HEK293 (cell line): ENCODE measurements around the gene KANSL3.

Source experiments
- CTCF ChIA-PET: fragments of 350-600 bp; formaldehyde crosslinking; extraction: SDS; loops from one replicate; lab custom pipeline; 2021; ENCODE audit warnings: antibody characterized with exemption; lab: Yijun Ruan, JAX
- POLR2A ChIA-PET: fragments of 300-600 bp; formaldehyde crosslinking; extraction: SDS; loops from one replicate; lab custom pipeline; 2020; ENCODE audit warnings: antibody characterized with exemption, inconsistent platforms; lab: Yijun Ruan, JAX
- H3K27ac ChIP-seq: fragments of 200-500 bp; sonication (Bioruptor generic); 2 replicates; pipeline ENCODE4 v1.5.1; 2014; ENCODE audit warnings: low read depth, low read length, control low read depth, inconsistent platforms; ENCODE audit errors: extremely low read depth
- H3K36me3 ChIP-seq, 2 experiments: fragments of 200-500 bp in 1 of 2; sonication (Bioruptor generic) in 1 of 2; 1 replicate in 1 of 2; 2 replicates in 1 of 2; pipeline ENCODE4 v1.5.1; 2014 to 2017; ENCODE audit warnings: inconsistent platforms in 2 of 2, low read length in 2 of 2; ENCODE audit not compliant: control insufficient read depth in 2 of 2, insufficient read depth in 1 of 2
- H3K4me1 ChIP-seq: fragments of 200-500 bp; sonication (Bioruptor generic); 2 replicates; pipeline ENCODE4 v1.5.1; 2014; ENCODE audit warnings: mild to moderate bottlenecking, low read length, inconsistent platforms; ENCODE audit not compliant: control insufficient read depth, insufficient read depth
- H3K4me3 ChIP-seq: 2 replicates; pipeline ENCODE4 v1.5.1; 2011; ENCODE audit warnings: low read depth, mild to moderate bottlenecking, control low read depth, low read length, moderate library complexity
- H3K9me3 ChIP-seq: fragments of 200-500 bp; sonication (Bioruptor generic); 2 replicates; pipeline ENCODE4 v1.5.1; 2014; ENCODE audit warnings: low read depth, low read length, inconsistent platforms; ENCODE audit not compliant: control insufficient read depth, insufficient read depth
- GLIS2 ChIP-seq: fragments of 450-650 bp; formaldehyde crosslinking; IDR thresholded peaks from 2 replicates; pipeline ENCODE4 v1.5.1; 2016; ENCODE audit warnings: missing biosample characterization, missing genetic modification characterization
- PRDM1 ChIP-seq: fragments of 450-650 bp; formaldehyde crosslinking; IDR thresholded peaks from 2 replicates; pipeline ENCODE4; 2016; ENCODE audit warnings: missing biosample characterization, missing genetic modification characterization
- ZFP41 ChIP-seq: fragments of 450-650 bp; formaldehyde crosslinking; IDR thresholded peaks from 2 replicates; pipeline ENCODE4 v1.5.1; 2016; ENCODE audit warnings: missing biosample characterization, missing genetic modification characterization, borderline replicate concordance
- ZIC2 ChIP-seq: fragments of 450-650 bp; formaldehyde crosslinking; IDR thresholded peaks from 2 replicates; pipeline ENCODE4 v1.5.1; 2016; ENCODE audit warnings: missing biosample characterization, missing genetic modification characterization
- ZNF155 ChIP-seq: fragments of 450-650 bp; formaldehyde crosslinking; IDR thresholded peaks from 2 replicates; pipeline ENCODE4 v1.5.1; 2016; ENCODE audit warnings: missing biosample characterization, missing genetic modification characterization
- ZNF202 ChIP-seq: fragments of 450-650 bp; formaldehyde crosslinking; IDR thresholded peaks from 2 replicates; pipeline ENCODE4 v1.5.1; 2016; ENCODE audit warnings: missing biosample characterization, missing genetic modification characterization, borderline replicate concordance
- ZNF292 ChIP-seq: fragments of 450-650 bp; formaldehyde crosslinking; IDR thresholded peaks from 2 replicates; pipeline ENCODE4 v1.5.1; 2016; ENCODE audit warnings: low read depth, missing biosample characterization, missing genetic modification characterization, borderline replicate concordance
- ZNF302 ChIP-seq: fragments of 450-650 bp; formaldehyde crosslinking; IDR thresholded peaks from 2 replicates; pipeline ENCODE4 v1.5.1; 2016; ENCODE audit warnings: missing biosample characterization, missing genetic modification characterization, low read depth
- ZNF341 ChIP-seq: fragments of 450-650 bp; formaldehyde crosslinking; IDR thresholded peaks from 2 replicates; pipeline ENCODE4; 2016; ENCODE audit warnings: low read depth, missing biosample characterization, missing genetic modification characterization
- ZNF354C ChIP-seq: fragments of 450-650 bp; formaldehyde crosslinking; IDR thresholded peaks from 2 replicates; pipeline ENCODE4 v1.5.1; 2016; ENCODE audit warnings: missing biosample characterization, missing genetic modification characterization, low read depth, borderline replicate concordance
- ZNF621 ChIP-seq: fragments of 450-650 bp; formaldehyde crosslinking; IDR thresholded peaks from 2 replicates; pipeline ENCODE4 v1.5.1; 2017; ENCODE audit warnings: missing biosample characterization, missing genetic modification characterization
- TF ChIP-seq, protein P1 (sequence below): fragments of 450-650 bp; formaldehyde crosslinking; conservative IDR thresholded peaks from 2 replicates; pipeline ENCODE4 v1.5.1; 2016; ENCODE audit warnings: low read depth, missing biosample characterization, missing genetic modification characterization
- TF ChIP-seq, protein P2 (sequence below): fragments of 450-650 bp; formaldehyde crosslinking; IDR thresholded peaks from 2 replicates; pipeline ENCODE4 v1.5.1; 2016; ENCODE audit warnings: missing biosample characterization, missing genetic modification characterization
- TF ChIP-seq, protein P3 (sequence below): sonication (generic); formaldehyde crosslinking; IDR thresholded peaks from 2 replicates; pipeline ENCODE4 v1.8.1; 2022; ENCODE audit warnings: mild to moderate bottlenecking, moderate library complexity, missing genetic modification reagents
- TF ChIP-seq, protein P4 (sequence below): fragments of 450-650 bp; formaldehyde crosslinking; IDR thresholded peaks from 2 replicates; pipeline ENCODE4 v1.5.1; 2017; ENCODE audit warnings: missing biosample characterization, missing genetic modification characterization
- TF ChIP-seq, protein P5 (sequence below): fragments of 450-650 bp; formaldehyde crosslinking; IDR thresholded peaks from 2 replicates; pipeline ENCODE4 v1.5.1; 2017; ENCODE audit warnings: missing biosample characterization, missing genetic modification characterization
- TF ChIP-seq, protein P6 (sequence below): fragments of 450-650 bp; formaldehyde crosslinking; IDR thresholded peaks from 2 replicates; pipeline ENCODE4 v1.5.1; 2016; ENCODE audit warnings: missing biosample characterization, missing genetic modification characterization, low read depth

The KANSL3 gene

DNA sequence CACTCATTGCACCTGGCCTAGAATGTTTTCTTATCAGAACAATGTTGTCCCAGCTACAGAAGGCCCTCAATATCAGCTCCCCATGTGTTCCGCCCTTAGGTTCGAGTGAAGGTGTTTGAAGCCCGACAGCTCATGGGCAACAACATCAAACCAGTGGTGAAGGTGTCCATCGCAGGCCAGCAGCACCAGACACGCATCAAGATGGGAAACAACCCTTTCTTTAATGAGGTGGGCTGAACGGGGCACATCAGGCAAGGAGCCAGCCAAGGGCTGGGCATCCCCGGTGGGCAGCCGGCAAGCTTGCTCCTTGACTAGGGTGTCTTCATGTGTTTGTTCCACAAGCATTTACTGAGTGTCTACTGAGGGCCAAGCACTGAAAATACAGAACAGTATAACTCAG is 13.7 kb upstream of the KANSL3 start (continued):
- TF ChIP-seq, protein P1, sequence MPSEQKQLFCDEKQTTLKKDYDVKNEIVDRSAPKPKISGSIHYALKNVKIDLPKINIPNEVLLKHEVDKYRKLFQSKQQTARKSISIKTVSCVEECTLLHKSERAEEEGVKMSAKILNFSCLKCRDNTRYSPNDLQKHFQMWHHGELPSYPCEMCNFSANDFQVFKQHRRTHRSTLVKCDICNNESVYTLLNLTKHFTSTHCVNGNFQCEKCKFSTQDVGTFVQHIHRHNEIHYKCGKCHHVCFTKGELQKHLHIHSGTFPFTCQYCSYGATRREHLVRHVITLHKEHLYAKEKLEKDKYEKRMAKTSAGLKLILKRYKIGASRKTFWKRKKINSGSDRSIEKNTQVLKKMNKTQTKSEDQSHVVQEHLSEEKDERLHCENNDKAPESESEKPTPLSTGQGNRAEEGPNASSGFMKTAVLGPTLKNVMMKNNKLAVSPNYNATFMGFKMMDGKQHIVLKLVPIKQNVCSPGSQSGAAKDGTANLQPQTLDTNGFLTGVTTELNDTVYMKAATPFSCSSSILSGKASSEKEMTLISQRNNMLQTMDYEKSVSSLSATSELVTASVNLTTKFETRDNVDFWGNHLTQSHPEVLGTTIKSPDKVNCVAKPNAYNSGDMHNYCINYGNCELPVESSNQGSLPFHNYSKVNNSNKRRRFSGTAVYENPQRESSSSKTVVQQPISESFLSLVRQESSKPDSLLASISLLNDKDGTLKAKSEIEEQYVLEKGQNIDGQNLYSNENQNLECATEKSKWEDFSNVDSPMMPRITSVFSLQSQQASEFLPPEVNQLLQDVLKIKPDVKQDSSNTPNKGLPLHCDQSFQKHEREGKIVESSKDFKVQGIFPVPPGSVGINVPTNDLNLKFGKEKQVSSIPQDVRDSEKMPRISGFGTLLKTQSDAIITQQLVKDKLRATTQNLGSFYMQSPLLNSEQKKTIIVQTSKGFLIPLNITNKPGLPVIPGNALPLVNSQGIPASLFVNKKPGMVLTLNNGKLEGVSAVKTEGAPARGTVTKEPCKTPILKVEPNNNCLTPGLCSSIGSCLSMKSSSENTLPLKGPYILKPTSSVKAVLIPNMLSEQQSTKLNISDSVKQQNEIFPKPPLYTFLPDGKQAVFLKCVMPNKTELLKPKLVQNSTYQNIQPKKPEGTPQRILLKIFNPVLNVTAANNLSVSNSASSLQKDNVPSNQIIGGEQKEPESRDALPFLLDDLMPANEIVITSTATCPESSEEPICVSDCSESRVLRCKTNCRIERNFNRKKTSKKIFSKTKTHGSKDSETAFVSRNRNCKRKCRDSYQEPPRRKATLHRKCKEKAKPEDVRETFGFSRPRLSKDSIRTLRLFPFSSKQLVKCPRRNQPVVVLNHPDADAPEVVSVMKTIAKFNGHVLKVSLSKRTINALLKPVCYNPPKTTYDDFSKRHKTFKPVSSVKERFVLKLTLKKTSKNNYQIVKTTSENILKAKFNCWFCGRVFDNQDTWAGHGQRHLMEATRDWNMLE (tag by site-specific recombination) = no peak
- TF ChIP-seq, all 188 proteins: peak for 0

DNA sequence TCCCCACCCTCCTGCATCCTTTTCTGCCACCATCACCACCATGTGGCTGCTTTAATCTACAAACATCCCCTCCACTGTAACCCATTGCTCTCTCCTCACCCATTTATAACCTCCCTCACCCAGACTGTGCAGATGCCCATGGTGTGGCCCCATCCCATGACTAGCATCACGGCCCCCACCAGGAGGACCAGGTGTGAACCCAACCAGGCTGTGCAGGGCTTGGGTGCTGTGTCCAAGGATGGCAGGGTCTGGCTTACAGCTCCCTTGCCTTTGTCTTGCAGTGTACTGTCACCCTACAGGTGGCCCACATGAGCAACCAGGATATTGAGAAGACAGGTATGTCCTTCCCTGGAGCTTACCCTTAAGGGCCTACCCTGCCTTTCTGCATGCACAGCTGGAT is 11.2 kb upstream of the KANSL3 start:
- no peaks in the 10 kb centered on the region for H3K4me1 ChIP-seq
- ChIA-PET POLR2A (no interaction called here), CTCF (interaction anchor here (0.6 kb wide), 1 partner anchor 11 kb away, joined by 3 read pairs; no protein-coding TSS in a partner anchor)
- H3K27ac ChIP-seq = no peak overlapping the region
- H3K36me3 ChIP-seq = no peaks in the 10 kb centered on the region
- no peak for TF ChIP-seq ZNF202 (tag by site-specific recombination)
- TF ChIP-seq ZNF292 (tag by site-specific recombination) = no peak
- no peak for TF ChIP-seq GLIS2 (tag by site-specific recombination)
- H3K9me3 ChIP-seq = no peaks in the 10 kb centered on the region
- no peak overlapping the region for H3K4me3 ChIP-seq

DNA sequence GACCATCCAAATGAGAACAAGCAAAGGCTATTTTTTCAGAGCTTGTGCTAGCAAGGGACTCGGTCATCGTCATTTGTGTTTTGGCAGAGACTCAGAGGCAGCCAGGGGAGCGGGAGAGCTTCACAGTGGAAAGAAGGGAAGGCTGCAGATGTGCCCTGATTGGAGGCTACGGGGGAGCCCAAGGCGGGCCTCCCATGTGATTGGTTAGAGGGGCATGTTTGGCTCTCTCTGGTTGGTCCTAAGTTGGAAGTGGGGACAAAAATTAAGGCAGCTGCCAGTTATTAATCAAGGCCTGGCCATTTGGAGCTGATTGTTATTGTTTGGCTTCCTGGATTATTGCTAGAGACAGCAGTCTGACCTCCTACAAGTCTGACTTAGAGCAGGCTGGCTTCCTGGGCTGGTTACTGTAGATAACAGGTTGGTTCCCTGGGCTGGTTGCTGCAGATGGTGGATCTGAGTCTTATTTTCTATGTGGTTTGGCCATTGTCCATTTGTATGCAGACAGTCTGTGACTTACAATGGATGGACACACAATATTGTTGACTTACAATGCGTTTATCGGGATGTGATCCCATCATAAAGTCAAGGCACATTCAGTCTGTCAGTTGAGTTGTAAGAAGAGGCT is 10.3 kb upstream of the KANSL3 start:
- POLR2A ChIA-PET = no interaction called here
- CTCF ChIA-PET = interaction anchor here (0.6 kb wide), 1 partner anchor 83 kb away, joined by 4 read pairs; no protein-coding TSS in a partner anchor
- TF ChIP-seq ZFP41 (no peak), PRDM1 (tag by site-specific recombination) (no peak), ZNF354C (no peak), ZIC2 (tag by site-specific recombination) (no peak), ZNF155 (tag by site-specific recombination) (no peak), ZNF302 (tag by site-specific recombination) (no peak), ZNF621 (no peak), ZNF341 (tag by site-specific recombination) (no peak)
- TF ChIP-seq, protein P2, sequence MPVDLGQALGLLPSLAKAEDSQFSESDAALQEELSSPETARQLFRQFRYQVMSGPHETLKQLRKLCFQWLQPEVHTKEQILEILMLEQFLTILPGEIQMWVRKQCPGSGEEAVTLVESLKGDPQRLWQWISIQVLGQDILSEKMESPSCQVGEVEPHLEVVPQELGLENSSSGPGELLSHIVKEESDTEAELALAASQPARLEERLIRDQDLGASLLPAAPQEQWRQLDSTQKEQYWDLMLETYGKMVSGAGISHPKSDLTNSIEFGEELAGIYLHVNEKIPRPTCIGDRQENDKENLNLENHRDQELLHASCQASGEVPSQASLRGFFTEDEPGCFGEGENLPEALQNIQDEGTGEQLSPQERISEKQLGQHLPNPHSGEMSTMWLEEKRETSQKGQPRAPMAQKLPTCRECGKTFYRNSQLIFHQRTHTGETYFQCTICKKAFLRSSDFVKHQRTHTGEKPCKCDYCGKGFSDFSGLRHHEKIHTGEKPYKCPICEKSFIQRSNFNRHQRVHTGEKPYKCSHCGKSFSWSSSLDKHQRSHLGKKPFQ (tag by site-specific recombination) = no peak
- TF ChIP-seq, protein P3, sequence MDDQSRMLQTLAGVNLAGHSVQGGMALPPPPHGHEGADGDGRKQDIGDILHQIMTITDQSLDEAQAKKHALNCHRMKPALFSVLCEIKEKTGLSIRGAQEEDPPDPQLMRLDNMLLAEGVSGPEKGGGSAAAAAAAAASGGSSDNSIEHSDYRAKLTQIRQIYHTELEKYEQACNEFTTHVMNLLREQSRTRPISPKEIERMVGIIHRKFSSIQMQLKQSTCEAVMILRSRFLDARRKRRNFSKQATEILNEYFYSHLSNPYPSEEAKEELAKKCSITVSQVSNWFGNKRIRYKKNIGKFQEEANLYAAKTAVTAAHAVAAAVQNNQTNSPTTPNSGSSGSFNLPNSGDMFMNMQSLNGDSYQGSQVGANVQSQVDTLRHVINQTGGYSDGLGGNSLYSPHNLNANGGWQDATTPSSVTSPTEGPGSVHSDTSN = no peak
- TF ChIP-seq, protein P4, sequence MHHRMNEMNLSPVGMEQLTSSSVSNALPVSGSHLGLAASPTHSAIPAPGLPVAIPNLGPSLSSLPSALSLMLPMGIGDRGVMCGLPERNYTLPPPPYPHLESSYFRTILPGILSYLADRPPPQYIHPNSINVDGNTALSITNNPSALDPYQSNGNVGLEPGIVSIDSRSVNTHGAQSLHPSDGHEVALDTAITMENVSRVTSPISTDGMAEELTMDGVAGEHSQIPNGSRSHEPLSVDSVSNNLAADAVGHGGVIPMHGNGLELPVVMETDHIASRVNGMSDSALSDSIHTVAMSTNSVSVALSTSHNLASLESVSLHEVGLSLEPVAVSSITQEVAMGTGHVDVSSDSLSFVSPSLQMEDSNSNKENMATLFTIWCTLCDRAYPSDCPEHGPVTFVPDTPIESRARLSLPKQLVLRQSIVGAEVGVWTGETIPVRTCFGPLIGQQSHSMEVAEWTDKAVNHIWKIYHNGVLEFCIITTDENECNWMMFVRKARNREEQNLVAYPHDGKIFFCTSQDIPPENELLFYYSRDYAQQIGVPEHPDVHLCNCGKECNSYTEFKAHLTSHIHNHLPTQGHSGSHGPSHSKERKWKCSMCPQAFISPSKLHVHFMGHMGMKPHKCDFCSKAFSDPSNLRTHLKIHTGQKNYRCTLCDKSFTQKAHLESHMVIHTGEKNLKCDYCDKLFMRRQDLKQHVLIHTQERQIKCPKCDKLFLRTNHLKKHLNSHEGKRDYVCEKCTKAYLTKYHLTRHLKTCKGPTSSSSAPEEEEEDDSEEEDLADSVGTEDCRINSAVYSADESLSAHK = no peak
- TF ChIP-seq, protein P5, sequence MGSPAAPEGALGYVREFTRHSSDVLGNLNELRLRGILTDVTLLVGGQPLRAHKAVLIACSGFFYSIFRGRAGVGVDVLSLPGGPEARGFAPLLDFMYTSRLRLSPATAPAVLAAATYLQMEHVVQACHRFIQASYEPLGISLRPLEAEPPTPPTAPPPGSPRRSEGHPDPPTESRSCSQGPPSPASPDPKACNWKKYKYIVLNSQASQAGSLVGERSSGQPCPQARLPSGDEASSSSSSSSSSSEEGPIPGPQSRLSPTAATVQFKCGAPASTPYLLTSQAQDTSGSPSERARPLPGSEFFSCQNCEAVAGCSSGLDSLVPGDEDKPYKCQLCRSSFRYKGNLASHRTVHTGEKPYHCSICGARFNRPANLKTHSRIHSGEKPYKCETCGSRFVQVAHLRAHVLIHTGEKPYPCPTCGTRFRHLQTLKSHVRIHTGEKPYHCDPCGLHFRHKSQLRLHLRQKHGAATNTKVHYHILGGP (tag by site-specific recombination) = no peak
- TF ChIP-seq, protein P6, sequence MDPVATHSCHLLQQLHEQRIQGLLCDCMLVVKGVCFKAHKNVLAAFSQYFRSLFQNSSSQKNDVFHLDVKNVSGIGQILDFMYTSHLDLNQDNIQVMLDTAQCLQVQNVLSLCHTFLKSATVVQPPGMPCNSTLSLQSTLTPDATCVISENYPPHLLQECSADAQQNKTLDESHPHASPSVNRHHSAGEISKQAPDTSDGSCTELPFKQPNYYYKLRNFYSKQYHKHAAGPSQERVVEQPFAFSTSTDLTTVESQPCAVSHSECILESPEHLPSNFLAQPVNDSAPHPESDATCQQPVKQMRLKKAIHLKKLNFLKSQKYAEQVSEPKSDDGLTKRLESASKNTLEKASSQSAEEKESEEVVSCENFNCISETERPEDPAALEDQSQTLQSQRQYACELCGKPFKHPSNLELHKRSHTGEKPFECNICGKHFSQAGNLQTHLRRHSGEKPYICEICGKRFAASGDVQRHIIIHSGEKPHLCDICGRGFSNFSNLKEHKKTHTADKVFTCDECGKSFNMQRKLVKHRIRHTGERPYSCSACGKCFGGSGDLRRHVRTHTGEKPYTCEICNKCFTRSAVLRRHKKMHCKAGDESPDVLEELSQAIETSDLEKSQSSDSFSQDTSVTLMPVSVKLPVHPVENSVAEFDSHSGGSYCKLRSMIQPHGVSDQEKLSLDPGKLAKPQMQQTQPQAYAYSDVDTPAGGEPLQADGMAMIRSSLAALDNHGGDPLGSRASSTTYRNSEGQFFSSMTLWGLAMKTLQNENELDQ = no peak

More for the DNA sequence above, 10.3 kb upstream of the KANSL3 start:
- Histone ChIP-seq H3K36me3 (no peaks in the 10 kb centered on the region), H3K9me3 (no peaks in the 10 kb centered on the region), H3K4me3 (no peak overlapping the region), H3K27ac (no peak overlapping the region), H3K4me1 (no peaks in the 10 kb centered on the region)
